CD4-positive, alpha-beta T cell treated with Interferon alpha-2 for 1 hour (primary cell): ENCODE measurements around the gene RNF5.
"Not testable (repeated sequence)": the region's sequence is repeated elsewhere in the genome, so short reads cannot be mapped to it uniquely, and the experiment has no call there.

Source experiments
- DNase-seq, 2 donors: peaks; one replicate each; pipeline ENCODE4 v3.0.0-alpha.2; 2020 to 2022

Gene RNF5

DNA sequence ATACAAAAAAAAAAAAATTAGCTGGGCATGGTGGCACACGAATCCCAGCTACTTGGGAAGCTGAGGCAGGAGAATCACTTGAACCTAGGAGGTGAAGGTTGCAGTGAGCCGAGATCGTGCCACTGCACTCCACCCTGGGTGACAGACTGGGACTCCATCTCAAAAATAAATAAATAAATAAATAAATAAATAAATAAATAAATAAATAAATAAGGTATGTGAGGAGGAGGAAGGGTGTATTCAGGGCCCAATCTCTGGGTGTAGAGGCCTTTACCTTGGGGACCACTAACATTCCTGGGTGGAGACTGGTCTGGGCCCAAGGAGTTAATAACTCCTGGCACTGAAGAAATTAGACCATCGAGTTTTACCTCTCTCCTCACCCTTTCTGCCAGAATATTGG is 33.2 kb downstream of the RNF5 start:
- DNase-seq: not testable (repeated sequence)

DNA sequence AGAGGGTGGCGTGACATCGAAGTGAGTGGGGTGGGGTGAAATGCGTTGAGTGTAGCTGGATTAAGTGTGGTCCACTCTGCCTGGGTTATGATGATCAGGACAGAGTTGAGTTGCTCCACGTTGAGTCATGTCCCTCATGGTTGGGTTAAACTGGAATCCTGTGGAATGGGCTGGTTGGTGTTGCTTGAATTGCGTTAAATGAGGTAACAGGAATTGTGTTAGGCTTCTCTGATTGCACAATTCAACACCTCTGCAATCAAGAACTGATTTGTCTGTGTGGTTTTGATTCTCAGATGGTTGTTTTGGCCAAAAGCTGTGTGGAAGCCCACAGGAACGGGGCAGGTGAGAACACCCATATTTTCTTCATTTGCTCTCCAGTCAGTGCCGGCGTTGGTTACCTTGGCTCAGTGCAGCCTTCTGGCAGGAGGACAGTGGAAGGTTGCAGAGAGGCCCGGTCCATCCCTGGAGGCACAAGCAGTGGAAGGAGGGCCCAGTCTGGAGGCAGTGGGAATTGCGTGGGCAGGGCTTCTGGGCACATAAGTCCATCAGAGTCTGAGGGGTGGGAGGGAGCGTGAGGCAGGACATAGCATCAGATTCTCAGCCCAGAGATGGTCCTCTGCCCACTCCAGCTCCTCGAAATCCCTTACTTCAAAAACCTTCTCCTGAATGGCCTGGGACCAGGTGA is 34.0 kb downstream of the RNF5 start:
- DNase-seq: no peak

DNA sequence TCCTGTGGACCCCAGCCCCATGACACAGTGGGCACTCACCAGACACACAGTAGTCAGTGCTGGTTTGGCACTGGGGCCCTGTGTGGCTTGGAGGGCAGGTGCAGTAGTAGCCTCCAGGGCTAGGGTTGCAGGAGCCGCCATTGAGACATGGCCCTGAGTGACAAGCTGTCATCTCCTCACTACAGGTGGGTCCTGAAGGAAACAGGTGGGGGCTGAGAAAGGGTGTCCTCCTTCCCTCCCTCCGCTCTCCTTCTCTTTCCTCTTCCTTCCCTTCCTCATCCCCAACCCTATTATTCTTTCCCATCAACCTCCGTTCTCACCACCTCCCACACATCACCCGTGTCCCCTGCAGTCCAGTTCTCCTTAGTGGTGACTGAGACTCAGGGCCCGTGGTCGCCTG is 35.4 kb downstream of the RNF5 start:
- DNase-seq: no peak

DNA sequence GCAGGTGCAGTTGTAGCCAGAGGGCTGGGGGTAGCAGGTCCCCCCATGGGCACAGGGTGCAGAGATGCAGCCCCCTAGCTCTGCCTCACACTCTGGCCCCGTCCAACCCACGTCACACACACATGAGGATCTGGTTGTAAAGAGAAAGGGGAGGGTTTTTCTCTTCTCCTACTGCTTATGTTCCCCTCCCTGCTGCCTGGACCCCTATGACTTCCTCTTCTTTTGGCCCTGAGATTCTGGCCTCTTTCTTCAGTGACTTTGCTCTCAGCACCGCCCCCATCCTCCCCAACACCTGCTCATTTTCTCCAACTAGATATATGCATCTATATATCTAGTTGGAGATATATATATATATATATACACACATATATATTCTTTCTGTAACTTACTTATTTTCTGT is 35.9 kb downstream of the RNF5 start:
- DNase-seq: no peak

DNA sequence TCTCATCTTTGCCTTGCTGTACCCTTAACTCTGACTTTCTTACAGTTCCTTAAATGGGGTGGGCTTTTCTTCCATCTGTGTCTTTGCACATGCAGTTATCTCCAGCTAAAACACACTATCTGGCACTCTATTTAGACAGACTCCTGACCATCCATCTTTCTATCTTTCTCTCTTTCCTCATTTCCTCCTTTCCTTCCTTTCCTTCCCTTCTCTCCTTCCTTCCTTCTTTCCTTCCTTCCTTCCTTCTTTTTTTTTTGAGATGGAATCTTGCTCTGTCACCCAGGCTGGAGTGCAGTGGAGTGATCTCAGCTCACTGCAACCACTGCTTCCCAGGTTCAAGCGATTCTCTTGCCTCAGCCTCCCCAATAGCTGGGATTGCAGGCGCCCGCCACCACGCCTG is 37.4 kb downstream of the RNF5 start:
- DNase-seq: no peak

DNA sequence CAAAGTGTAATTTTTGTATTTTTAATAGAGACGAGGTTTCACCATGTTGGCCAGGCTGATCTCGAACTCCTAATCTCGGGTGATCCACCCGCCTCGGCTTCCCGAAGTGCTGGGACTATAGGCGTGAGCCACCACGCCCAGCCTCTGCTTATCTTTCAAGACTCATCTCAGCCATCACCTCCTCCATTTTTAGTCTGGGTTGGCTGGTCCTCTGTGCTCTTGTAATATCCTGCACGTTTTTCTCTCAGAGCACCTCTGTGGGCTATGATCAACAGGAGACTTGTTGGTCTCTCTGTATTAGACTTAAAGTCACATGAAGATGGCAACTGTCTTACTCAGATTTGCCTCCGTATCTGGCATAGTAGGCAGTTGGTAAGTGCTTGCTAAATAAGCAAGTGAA is 38.1 kb downstream of the RNF5 start:
- no peak for DNase-seq

DNA sequence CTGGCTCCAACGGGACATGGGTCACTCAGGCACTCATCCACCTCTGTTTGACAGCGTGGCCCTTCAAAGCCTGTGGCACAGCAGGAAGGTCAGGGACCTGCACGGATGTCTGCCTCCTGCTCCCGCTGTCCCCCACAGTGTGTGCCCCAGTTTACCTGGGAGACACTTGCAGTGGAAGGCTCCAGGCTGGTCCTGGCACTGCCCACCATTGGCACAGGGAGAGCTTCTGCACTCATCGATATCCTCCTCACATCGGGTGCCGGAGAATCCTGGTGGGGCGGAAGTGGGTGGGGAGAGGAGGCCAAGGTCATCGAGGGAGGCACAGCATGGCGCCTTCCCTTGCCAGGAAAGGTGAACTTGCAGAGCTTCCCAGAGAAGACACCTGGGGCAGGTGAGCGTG is 38.8 kb downstream of the RNF5 start:
- DNase-seq: no peak

DNA sequence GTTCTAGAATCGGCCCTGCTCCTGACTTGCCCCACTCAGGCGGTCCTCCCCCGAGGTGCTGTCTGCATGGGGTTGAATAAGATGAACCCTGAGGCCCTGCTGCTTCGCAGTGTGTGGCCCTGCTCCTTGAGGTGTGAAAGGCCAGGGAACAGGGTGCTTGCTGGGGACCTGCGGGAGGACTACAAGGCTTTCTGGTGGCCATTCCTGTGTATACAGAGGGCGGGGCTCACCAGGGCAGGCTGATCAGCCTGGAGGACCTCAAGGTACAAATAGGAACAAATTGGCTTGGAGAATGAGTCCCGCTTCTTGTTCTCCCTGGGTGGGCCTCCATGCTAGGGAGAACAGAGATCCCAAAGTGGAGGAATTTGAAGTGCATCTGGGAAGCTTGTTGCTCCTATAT is 40.0 kb downstream of the RNF5 start:
- DNase-seq: no peak

DNA sequence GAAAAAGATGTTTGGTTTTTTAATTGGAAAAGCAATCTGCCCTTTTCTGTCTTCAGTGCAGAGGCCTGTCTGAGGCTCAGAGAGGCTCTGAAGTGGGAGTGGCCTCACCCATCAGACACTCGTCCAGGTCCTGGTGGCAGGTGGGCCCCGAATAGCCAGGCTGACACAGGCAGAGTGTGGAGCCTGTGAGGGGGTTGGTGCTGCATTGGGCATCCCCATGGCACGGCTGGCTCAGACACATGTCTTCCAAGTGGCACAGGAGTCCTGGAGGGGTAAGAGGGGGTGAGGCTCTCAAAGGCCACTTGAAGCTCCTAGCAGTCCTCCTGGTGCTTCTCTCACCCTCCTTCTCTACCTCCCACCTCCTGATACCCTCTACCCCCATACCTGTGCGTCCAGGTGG is 41.8 kb downstream of the RNF5 start:
- DNase-seq: no peak

DNA sequence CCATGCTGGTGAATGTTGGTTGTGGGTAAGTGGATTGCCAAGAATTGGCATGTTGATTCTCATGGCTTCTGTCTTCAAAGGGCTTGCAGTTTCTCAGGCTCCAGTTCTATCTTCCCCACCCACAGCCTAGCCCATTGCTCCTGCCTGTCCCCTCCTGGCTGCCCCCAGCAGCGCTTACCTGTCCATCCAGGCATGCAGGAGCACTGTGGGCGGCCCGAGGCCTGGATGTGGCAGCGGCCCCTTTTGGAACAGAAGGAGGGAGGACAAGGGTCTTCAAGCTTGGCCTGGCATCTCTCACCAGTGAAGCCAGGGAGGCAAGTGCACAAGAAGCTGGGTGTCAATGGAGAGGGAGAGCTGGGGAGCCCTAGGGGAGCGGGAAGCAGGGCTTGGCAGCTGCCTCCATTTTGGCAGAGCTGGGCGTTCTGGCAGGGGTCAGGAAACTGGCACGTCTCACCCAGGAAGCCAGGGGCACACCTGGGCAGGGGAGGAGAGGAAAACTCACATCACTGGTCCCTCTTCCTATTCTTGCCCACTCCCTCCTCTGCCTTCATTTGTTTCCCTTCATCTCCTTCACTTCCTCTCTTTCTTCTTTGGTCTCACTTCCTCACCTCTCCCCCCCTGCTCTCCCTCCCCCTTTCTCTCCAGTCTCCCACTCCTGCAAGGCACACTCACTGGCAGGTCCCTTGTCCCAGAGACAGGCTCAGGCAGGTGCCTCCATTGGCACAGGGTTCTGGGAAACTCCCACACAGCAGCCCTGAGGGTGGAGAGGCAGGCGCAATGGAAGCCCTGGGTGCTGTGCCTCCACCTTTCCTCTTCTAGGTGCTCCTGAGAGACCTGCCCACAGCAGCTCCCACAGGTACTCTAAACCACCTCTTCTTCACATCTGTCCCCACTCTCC is 44.4 kb downstream of the RNF5 start:
- no peak for DNase-seq

DNA sequence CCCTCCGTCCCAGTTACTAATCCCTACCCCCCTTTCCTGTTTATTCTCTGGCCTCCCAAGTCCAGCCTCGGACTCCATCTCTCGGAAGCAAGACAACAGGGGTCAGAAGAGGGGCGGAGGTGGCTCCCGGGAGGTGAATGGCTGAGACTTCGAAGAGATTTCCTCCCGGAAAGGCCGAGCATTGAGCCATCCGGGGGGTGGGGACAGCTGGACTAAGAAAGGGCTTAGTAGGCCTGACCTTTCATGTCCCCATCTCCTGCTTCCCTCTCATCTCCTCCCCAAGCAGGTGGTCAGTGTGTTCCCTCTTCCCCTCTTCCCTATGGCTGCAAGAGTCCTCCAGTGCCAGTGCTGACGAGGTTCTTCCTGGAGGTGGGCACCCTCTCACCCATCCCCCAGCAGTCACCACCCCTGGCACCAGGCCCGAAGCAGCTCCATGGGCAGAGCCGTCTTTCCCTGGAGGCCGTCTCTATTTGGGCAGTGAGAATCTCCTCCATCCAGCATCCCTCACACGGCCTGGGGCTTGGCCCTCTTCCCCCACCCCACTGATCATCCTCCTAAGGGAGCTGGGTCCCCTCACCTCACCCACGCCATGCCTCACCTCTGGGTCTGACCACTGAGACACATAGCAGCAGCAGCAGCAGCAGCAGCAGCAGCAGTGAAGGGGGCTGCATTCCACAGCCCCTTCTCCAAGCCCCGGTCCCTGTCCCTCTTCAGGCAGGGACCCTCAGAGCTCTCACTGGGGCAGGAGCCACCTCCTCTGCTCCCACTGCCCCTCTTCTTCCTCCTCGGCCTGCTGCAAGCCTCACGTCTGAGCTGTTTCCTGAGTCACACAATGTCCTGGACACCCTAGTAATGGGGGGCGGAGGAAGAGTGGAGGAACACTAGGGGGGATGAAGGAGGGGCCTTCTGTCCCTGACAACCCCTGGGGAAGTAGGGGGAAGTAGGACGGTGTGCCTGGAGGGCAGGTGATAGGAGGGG is 45.3 kb downstream of the RNF5 start, which contains the start of gene NOTCH4:
TSS of gene NOTCH4 (minus strand) at position 810 of the 978 bp plus-strand sequence. CDS start at position 671, 139 bp downstream.
- no peak for DNase-seq

DNA sequence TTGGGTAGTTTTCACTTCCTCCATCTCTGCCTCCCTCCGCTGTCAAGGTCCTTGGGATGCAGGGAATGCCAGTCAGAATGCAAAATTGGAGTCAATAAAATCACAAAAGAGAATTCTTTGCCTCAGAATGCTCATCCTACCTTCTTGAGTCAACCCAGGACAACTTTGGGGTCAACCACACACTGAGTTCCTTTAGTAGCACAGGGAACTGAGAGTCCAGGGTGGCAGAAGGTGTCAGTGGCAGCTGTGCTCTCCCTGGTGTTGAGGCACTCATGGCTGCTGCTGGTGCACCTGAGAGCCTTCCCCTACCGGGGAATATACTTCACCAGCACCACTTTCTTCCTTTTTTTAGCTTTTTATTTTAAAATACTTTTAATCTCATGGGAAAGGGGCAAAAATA is 46.5 kb downstream of the RNF5 start:
- no peak for DNase-seq

DNA sequence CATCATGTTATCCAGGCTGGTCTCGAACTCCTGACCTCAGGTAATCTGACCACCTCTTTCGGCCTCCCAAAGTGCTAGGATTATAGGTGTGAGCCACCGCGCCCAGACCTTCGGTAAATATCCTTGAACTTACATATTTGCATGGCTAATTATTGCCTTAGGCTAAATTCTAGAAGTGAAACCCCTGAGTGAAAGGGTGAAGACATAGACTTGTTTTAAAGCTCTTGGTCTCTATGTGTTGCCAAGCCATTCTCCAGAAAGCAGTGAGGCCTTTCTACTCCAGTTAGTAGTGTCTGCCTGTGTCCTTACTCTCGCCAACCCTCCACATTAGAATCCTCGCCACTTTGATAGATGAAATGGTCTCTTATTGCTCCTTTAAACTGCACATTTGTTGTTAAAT is 48.2 kb downstream of the RNF5 start:
- no peak for DNase-seq
